HL-60 (cell line): Measurements from ENCODE around the gene CTU1.

Experiments
- DNase-seq, 2 experiments: peaks; one replicate each; pipeline ENCODE4 v3.0.0-alpha.2; 2010 to 2020; ENCODE audit warnings: low read depth in 1 of 2, low spot score in 1 of 2
- H3K27ac ChIP-seq: fragments of 250-450 bp; sonication (Bioruptor Pico); replicated peaks from 2 replicates; pipeline ENCODE4 v1.5.1; 2020; ENCODE audit warnings: mild to moderate bottlenecking, moderate library complexity
- H3K27me3 ChIP-seq: fragments of 250-450 bp; sonication (Bioruptor Pico); 2 replicates; pipeline ENCODE4 v1.5.1; 2021; ENCODE audit warnings: mild to moderate bottlenecking, moderate library complexity; ENCODE audit not compliant: insufficient read depth, poor library complexity, severe bottlenecking
- H3K4me3 ChIP-seq: replicated peaks from 2 replicates; pipeline ENCODE4 v1.5.1; 2011; ENCODE audit warnings: mild to moderate bottlenecking, control low read depth, low read length; ENCODE audit not compliant: insufficient read depth
- CTCF ChIP-seq: IDR thresholded peaks from one replicate; pipeline ENCODE4 v1.5.1; 2011; ENCODE audit warnings: low read length, control low read depth, inconsistent platforms; ENCODE audit not compliant: insufficient read depth
- GABPA ChIP-seq: IDR thresholded peaks from 2 replicates; pipeline ENCODE4 v1.6.1; 2012; ENCODE audit warnings: low read depth
- POLR2AphosphoS5 ChIP-seq: IDR thresholded peaks from 2 replicates; pipeline ENCODE4 v1.6.1; 2012; ENCODE audit warnings: low read depth
- REST ChIP-seq: IDR thresholded peaks from 2 replicates; pipeline ENCODE4 v1.6.1; 2012; ENCODE audit warnings: low read depth; ENCODE audit not compliant: insufficient replicate concordance
- SPI1 ChIP-seq: IDR thresholded peaks from 2 replicates; pipeline ENCODE4 v1.6.1; 2012; ENCODE audit warnings: low read depth, mild to moderate bottlenecking, borderline replicate concordance

CTU1 gene

GRCh38 chr19:51124216-51124615, 16.0 kb upstream of the CTU1 start:
- H3K4me3 ChIP-seq = no peak overlapping the region
- TF ChIP-seq REST (no peak), SPI1 (no peak), CTCF (no peak), GABPA (no peak), POLR2AphosphoS5 (no peak)
- DNase-seq = no peak

GRCh38 chr19:51123802-51124201, 15.6 kb upstream of the CTU1 start:
- no peak overlapping the region for H3K4me3 ChIP-seq
- no peaks in the 10 kb centered on the region for H3K27me3 ChIP-seq
- peak in 1 of 2 experiments; percentile 44 for DNase-seq
- H3K27ac ChIP-seq = peak overlapping the region; percentile 65
- TF ChIP-seq SPI1 = no peak
- TF ChIP-seq GABPA = no peak
- no peak for TF ChIP-seq POLR2AphosphoS5
- TF ChIP-seq CTCF = no peak
- no peak for TF ChIP-seq REST

More at GRCh38 chr19:51124216-51124615, 16.0 kb upstream of the CTU1 start:
- peak overlapping the region; percentile 65 for H3K27ac ChIP-seq
- H3K27me3 ChIP-seq = no peaks in the 10 kb centered on the region

- no peak for TF ChIP-seq CTCF
- TF ChIP-seq POLR2AphosphoS5 = peak; percentile 29; the same call in 1 of the 2 replicates
- peak; percentile 64; the same call in 1 of the 2 replicates for TF ChIP-seq GABPA
- TF ChIP-seq REST = no peak
- peak; percentile 78 for TF ChIP-seq SPI1
- peak; percentile 71 to 89 for DNase-seq
- Histone ChIP-seq H3K27me3 (no peaks in the 10 kb centered on the region), H3K4me3 (no peak overlapping the region), H3K27ac (peak overlapping the region; percentile 63)
These were observed 15.2 kb upstream of the CTU1 start for GRCh38 chr19:51123381-51123800.
